K562 (cell line): ENCODE results near the gene TSGA10IP. TPM values are rescaled to one million over a fixed set of nuclear protein-coding genes. Genes with fewer than 3 reads are reported as not detected.
A peak's percentile ranks its signal among the peaks of the same experiment; 100 is the strongest.

Experiments
- ATAC-seq: fragments of 200-7000 bp; cut with Tn5 transposase; 3 replicates; pipeline ENCODE4 v1.9.1; 2020; ENCODE audit warnings: moderate library complexity
- BruUV-seq: library from RNA; stranded (reverse); fragments of 400-500 nt; replicated peaks from 2 replicates; lab custom pipeline; 2021; lab: Mats Ljungman, UMichigan
- CTCF ChIA-PET: fragments of 300-600 bp; formaldehyde crosslinking; extraction: SDS; loops from one replicate; lab custom pipeline; 2021; ENCODE audit warnings: low intra/inter-chr PET ratio; lab: Yijun Ruan, JAX
- POLR2A ChIA-PET: fragments of 300-600, 350-650 bp; sonication (Branson Sonifier 250); formaldehyde crosslinking; extraction: SDS; loops from one replicate; lab custom pipeline; 2021; ENCODE audit warnings: antibody characterized with exemption, inconsistent platforms; lab: Yijun Ruan, JAX
- DNase-seq, 4 experiments: peaks; one replicate each; pipeline versions ENCODE4 v3.0.0 to v3.0.0-alpha.2; 2011 to 2018; ENCODE audit warnings: low spot score in 3 of 4, mixed read lengths in 3 of 4; ENCODE audit errors: extremely low read depth in 1 of 4
- FAIRE-seq: peaks from 2 replicates; lab custom pipeline; 2011; peaks lifted over from hg19 to GRCh38; lab: Jason Lieb, UNC
- H2AFZ ChIP-seq: 2 replicates; pipeline ENCODE4 v1.6.0; 2011; ENCODE audit warnings: low read depth, low read length, control low read depth, inconsistent platforms
- H3K27ac ChIP-seq: fragments of 200-600 bp; 3 replicates; pipeline ENCODE4 v1.8.0; 2011; ENCODE audit warnings: low read depth, mild to moderate bottlenecking, control low read depth, inconsistent platforms, low read length, moderate library complexity, mixed read lengths; ENCODE audit errors: extremely low read depth
- H3K27me3 ChIP-seq, 2 experiments: fragments of 300-600 bp in 1 of 2; 2 replicates in 1 of 2; 3 replicates in 1 of 2; pipeline versions ENCODE4 v1.6.0 to v1.8.0; 2011; ENCODE audit warnings: inconsistent platforms in 2 of 2, low read length in 2 of 2, mild to moderate bottlenecking in 1 of 2, mixed read lengths in 1 of 2, moderate library complexity in 1 of 2; ENCODE audit not compliant: control insufficient read depth in 2 of 2, insufficient read depth in 2 of 2
- H3K36me3 ChIP-seq: fragments of 300-600 bp; 3 replicates; pipeline ENCODE4 v1.8.0; 2011; ENCODE audit warnings: mild to moderate bottlenecking, low read length, inconsistent platforms; ENCODE audit not compliant: control insufficient read depth, insufficient read depth
- H3K4me1 ChIP-seq, 2 experiments: fragments of 200-600 bp in 1 of 2; replicated peaks in 1 of 2; 2 replicates in 1 of 2; 3 replicates in 1 of 2; pipeline versions ENCODE4 v1.5.1 to v1.8.0; 2011; ENCODE audit warnings: inconsistent platforms in 2 of 2, low read length in 2 of 2, mild to moderate bottlenecking in 1 of 2, mixed read lengths in 1 of 2, moderate library complexity in 1 of 2; ENCODE audit not compliant: control insufficient read depth in 2 of 2, insufficient read depth in 2 of 2
- H3K4me2 ChIP-seq: 2 replicates; pipeline ENCODE4 v1.6.1; 2011; ENCODE audit warnings: low read length, control low read depth, inconsistent platforms, mixed read lengths; ENCODE audit not compliant: insufficient read depth
- H3K4me3 ChIP-seq: fragments of 200-600 bp; sonication (generic), shearing (Covaris generic); 2 replicates; pipeline ENCODE4 v1.5.1; 2016; ENCODE audit warnings: control low read depth, inconsistent platforms
- H3K79me2 ChIP-seq: fragments of 200-600 bp; 3 replicates; pipeline ENCODE4 v1.8.0; 2011; ENCODE audit warnings: low read length, inconsistent platforms; ENCODE audit not compliant: control insufficient read depth, insufficient read depth
- H3K9ac ChIP-seq, 2 experiments: 2 replicates each; pipeline versions ENCODE4 v1.6.0 to v1.6.1; 2011; ENCODE audit warnings: low read depth in 2 of 2, low read length in 2 of 2, control low read depth in 1 of 2, inconsistent platforms in 1 of 2, mild to moderate bottlenecking in 1 of 2, mixed read lengths in 1 of 2; ENCODE audit not compliant: insufficient read depth in 1 of 2
- H3K9me1 ChIP-seq: one replicate; pipeline ENCODE4 v1.6.0; 2011; ENCODE audit warnings: inconsistent platforms, mild to moderate bottlenecking, low read length, moderate library complexity; ENCODE audit not compliant: control insufficient read depth, insufficient read depth
- H3K9me3 ChIP-seq: replicated peaks from 2 replicates; pipeline ENCODE4 v1.5.1; 2011; ENCODE audit warnings: low read depth, low read length, inconsistent platforms; ENCODE audit not compliant: control insufficient read depth, insufficient read depth
- H4K20me1 ChIP-seq: replicated peaks from 2 replicates; pipeline ENCODE4 v1.6.1; 2011; ENCODE audit warnings: low read length, inconsistent platforms, mixed read lengths; ENCODE audit not compliant: control insufficient read depth, insufficient read depth
- CTCF ChIP-seq, 3 experiments: IDR thresholded peaks in 2 of 3; conservative IDR thresholded peaks in 1 of 3; 2 replicates each; pipeline ENCODE4 v1.5.1; 2011 to 2012; ENCODE audit warnings: low read length in 3 of 3, mild to moderate bottlenecking in 3 of 3, control low read depth in 2 of 3, improper control_type of control experiment in 1 of 3, inconsistent platforms in 1 of 3, low read depth in 1 of 3, mixed read lengths in 1 of 3, moderate library complexity in 1 of 3; ENCODE audit not compliant: insufficient read depth in 2 of 3
- FOXP4 ChIP-seq: sonication (generic); formaldehyde crosslinking; IDR thresholded peaks from 2 replicates; pipeline ENCODE4 v1.8.0; 2022; ENCODE audit warnings: mild to moderate bottlenecking, missing genetic modification reagents, borderline replicate concordance
- MLLT1 ChIP-seq, 2 experiments: fragments of 450-650 bp; IDR thresholded peaks; 2 replicates each; pipeline ENCODE4 v1.6.1; 2016
- NBN ChIP-seq: fragments of 450-650 bp; IDR thresholded peaks from 2 replicates; pipeline ENCODE4 v1.6.1; 2016; ENCODE audit warnings: low read depth, mild to moderate bottlenecking
- NCOA1 ChIP-seq: fragments of 450-650 bp; IDR thresholded peaks from 2 replicates; pipeline ENCODE4 v1.6.1; 2016; ENCODE audit warnings: low read depth
- NFIC ChIP-seq: fragments of 450-650 bp; IDR thresholded peaks from 2 replicates; pipeline ENCODE4 v1.6.1; 2017; ENCODE audit warnings: mild to moderate bottlenecking, inconsistent platforms
- NR2F6 ChIP-seq: fragments of 450-650 bp; formaldehyde crosslinking; IDR thresholded peaks from 2 replicates; pipeline ENCODE4 v1.4.0; 2020; ENCODE audit warnings: mild to moderate bottlenecking
- PHB ChIP-seq: fragments of 250-450 bp; sonication (Bioruptor Pico); IDR thresholded peaks from 2 replicates; pipeline ENCODE4 v1.5.0; 2021
- POLR2B ChIP-seq: fragments of 450-650 bp; IDR thresholded peaks from 2 replicates; pipeline ENCODE4 v1.6.1; 2018; ENCODE audit warnings: low read depth; ENCODE audit not compliant: partially characterized antibody
- POLR2H ChIP-seq: IDR thresholded peaks from 2 replicates; pipeline ENCODE4 v1.6.1; 2016; ENCODE audit warnings: missing genetic modification characterization, low read depth, mild to moderate bottlenecking, control low read depth, missing compliant biosample characterization, moderate library complexity
- ZNF121 ChIP-seq: sonication (generic); formaldehyde crosslinking; conservative IDR thresholded peaks from 2 replicates; pipeline ENCODE4 v1.8.0; 2022; ENCODE audit warnings: missing genetic modification reagents
- WGBS: fragments of 100-300 bp; shearing (Covaris generic); methylation state at CpG from one replicate; pipeline ENCODE4 v1.1.6; 2016; ENCODE audit warnings: low coverage, mixed read lengths; ENCODE audit not compliant: insufficient coverage; ENCODE audit errors: missing lambda C conversion rate; 5-methylcytosine and 5-hydroxymethylcytosine counted together
- in situ Hi-C: fragments of 300-500 bp; cut with MboI; formaldehyde crosslinking; loops from 4 replicates; pipeline ENCODE4 v1.15.0; 2018; ENCODE audit warnings: inconsistent platforms, mixed read lengths
- intact Hi-C: fragments of 100-400 bp; cut with micrococcal nuclease; formaldehyde crosslinking; loops from 2 replicates; pipeline ENCODE4 v1.14.2; 2022
- polyA plus RNA-seq, 8 experiments: library from polyadenylated mRNA; depleted of rRNA in 4 of 8; stranded (reverse) in 5 of 8; unstranded in 3 of 8; fragments of >200 nt; fragmentation: Nextera tagmentation in 2 of 8; fragmentation: Illumina TruSeq in 1 of 8; extraction: Ambion mirVana in 2 of 8; extraction: Trizol in 1 of 8; gene quantifications; 2 replicates each; pipeline versions ENCODE4 v1.2.1 to v1.2.3, GENCODE V29; 2011 to 2014; ENCODE audit warnings: inconsistent platforms in 1 of 8, missing spikeins in 1 of 8
- total RNA-seq, 7 experiments: library from RNA; depleted of rRNA in 6 of 7; stranded (reverse); fragments of >200 nt in 6 of 7; fragmentation: Illumina TruSeq in 2 of 7; extraction: Trizol in 2 of 7; gene quantifications; 2 replicates each; pipeline versions ENCODE4 v1.2.1 to v1.2.3, GENCODE V29; 2011 to 2021; ENCODE audit warnings: low replicate concordance in 1 of 7

Gene TSGA10IP
- total and polyA plus RNA-seq, 9 of the 15 experiments (the other 6 are each of a cell fraction or from before 2014, with no cell fraction given) = not detected

- no peak overlapping the region for H2AFZ ChIP-seq
- no peak overlapping the region for H3K4me2 ChIP-seq
- no peak overlapping the region for H3K27ac ChIP-seq
- intact Hi-C loops = no loop called here
- H3K9ac ChIP-seq = no peak overlapping the region
- BruUV-seq = no TSS peak
- peaks cover 0 to 5% of the 10 kb centered on the region in 2 experiments; a peak in 1 of 5 replicates for H3K27me3 ChIP-seq
- ATAC-seq = no peak
- no peak overlapping the region for H3K4me3 ChIP-seq
- no peak for DNase-seq
- no peak for TF ChIP-seq FOXP4
- peak; percentile 43 for TF ChIP-seq NFIC
- H3K9me1 ChIP-seq = no peaks in the 10 kb centered on the region
- H3K4me1 ChIP-seq = peaks cover 0 to 14% of the 10 kb centered on the region in 2 experiments; a peak in 2 of 5 replicates
- WGBS = 37% methylated on average over 6 of the region's 6 CpGs
- H3K9me3 ChIP-seq = no peaks in the 10 kb centered on the region
- no peaks in the 10 kb centered on the region for H3K79me2 ChIP-seq
- in situ Hi-C loops = no loop called here
- FAIRE-seq = no peak
- no peaks in the 10 kb centered on the region for H4K20me1 ChIP-seq
- no peaks in the 10 kb centered on the region for H3K36me3 ChIP-seq
- CTCF ChIA-PET = no interaction called here
- POLR2A ChIA-PET = interaction anchor here (1.0 to 1.2 kb wide), 2 partner anchors 10 to 52 kb away, joined by 3 to 4 read pairs; partner anchors contain the start of genes FOSL1 and SART1
These were observed 6.8 kb downstream of the TSGA10IP start for GRCh38 chr11:65952052-65952521.

DNA sequence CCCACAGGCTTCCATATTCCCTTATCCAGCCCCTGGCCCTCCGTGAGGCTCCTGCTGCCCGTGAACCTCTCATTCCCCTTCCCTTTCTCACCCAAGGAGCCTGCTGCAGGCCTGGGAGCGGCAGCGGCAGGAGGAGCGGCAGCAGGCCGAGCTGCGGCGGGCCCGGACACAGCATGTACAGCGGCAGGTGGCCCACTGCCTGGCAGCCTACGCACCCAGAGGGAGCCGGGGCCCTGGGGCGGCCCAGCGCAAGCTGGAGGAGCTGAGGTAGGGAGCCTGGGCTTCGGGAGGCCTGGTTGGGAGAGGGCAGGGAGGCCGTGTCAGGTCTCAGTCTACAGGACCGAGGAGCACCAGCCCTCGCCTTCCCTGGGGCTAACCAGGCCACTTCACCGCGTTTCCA, 8.2 kb downstream of the TSGA10IP start:
- BruUV-seq = no TSS peak
- Histone ChIP-seq H3K4me2 (no peak overlapping the region), H3K36me3 (no peaks in the 10 kb centered on the region), H3K27ac (no peak overlapping the region), H2AFZ (0 out of 2 replicates have a peak overlapping the region, but pooled peaks have one; percentile 15), H3K27me3 (no peaks in the 10 kb centered on the region), H3K9me3 (no peaks in the 10 kb centered on the region), H4K20me1 (no peaks in the 10 kb centered on the region), H3K9ac (peak overlapping the region in 1 of 2 experiments; percentile 65; a peak in 1 of 4 replicates), H3K4me1 (peaks cover 0 to 8% of the 10 kb centered on the region in 2 experiments; a peak in 3 of 5 replicates), H3K9me1 (no peaks in the 10 kb centered on the region), H3K79me2 (no peaks in the 10 kb centered on the region), H3K4me3 (no peak overlapping the region)
- WGBS = 70% methylated on average over 20 of the region's 20 CpGs
- intact Hi-C loops = no loop called here
- CTCF ChIA-PET = no interaction called here
- FAIRE-seq = no peak
- in situ Hi-C loops = no loop called here
- ATAC-seq = no peak; the same call in 2 of the 3 replicates
- POLR2A ChIA-PET = interaction anchor here (0.5 to 1.2 kb wide), 4 partner anchors 8 to 526 kb away, joined by 3 to 4 read pairs (median 3); partner anchors contain the start of gene CCDC85B
- no peak for DNase-seq
- TF ChIP-seq PHB (CRISPR knock-in tag) (no peak), NBN (no peak), CTCF (IDR thresholded peaks at IDR 0.05 in 2 of 3, conservative IDR thresholded peaks at IDR 0.05 in 1 of 3; ENCODE audit: insufficient read depth in 2 of 3, low read depth in 1 of 3, low read length in 3 of 3) (no peak), ZNF121 (no peak), NCOA1 (no peak), MLLT1 (IDR thresholded peaks at IDR 0.05) (no peak), POLR2B (no peak), POLR2H (tag) (no peak), NR2F6 (CRISPR knock-in tag) (no peak)
